ENCODE data around the gene ATXN1. TPM values are rescaled to one million over a fixed set of nuclear protein-coding genes. Genes with fewer than 3 reads are reported as not detected.
"Not testable (repeated sequence)": the region's sequence is repeated elsewhere in the genome, so short reads cannot be mapped to it uniquely, and the experiment has no call there.

Gene ATXN1
- total RNA-seq, 2 donors from 2014 or later = 121 to 135 TPM

DNA sequence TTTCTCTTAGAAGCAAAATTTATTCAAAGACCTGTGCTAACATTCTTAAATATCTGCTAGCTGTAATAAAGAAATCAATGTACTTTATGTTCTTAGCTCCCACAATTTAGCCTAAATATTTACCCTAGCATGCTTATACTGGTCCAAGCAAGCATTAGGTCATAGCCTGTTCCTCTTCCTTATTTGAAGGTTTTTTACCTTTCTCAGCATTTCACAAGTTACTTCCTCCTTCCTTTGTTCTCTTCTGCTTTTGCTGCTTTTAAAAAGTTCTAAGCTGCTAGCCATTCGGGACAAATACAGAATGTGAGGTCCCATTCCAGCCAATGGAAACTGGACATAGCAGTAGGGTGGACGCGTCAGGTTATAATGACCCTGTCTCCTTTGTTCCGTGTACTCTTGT is 354.7 kb downstream of the ATXN1 start:
- H3K4me1 Mint-ChIP-seq = peaks cover 36% of the 10 kb centered on the region
- not testable (repeated sequence) for H3K4me3 Mint-ChIP-seq; ATAC-seq; H3K27me3 Mint-ChIP-seq; H3K9me3 ChIP-seq (ENCODE audit: control insufficient read depth, low read length, poor library complexity, severe bottlenecking); DNase-seq; H3K36me3 Mint-ChIP-seq (ENCODE audit: low read depth)
- peak overlapping the region; percentile 69 for H3K27ac Mint-ChIP-seq

GRCh38 chr6:16405375-16405774 is 355.9 kb downstream of the ATXN1 start:
- no peaks in the 10 kb centered on the region for H3K27me3 Mint-ChIP-seq
- peaks cover 8% of the 10 kb centered on the region for H3K36me3 Mint-ChIP-seq (ENCODE audit: low read depth)
- DNase-seq (no peak), ATAC-seq (no peak)
- no peak overlapping the region for H3K27ac Mint-ChIP-seq
- H3K4me1 Mint-ChIP-seq = peaks cover 36% of the 10 kb centered on the region
- H3K9me3 ChIP-seq (ENCODE audit: control insufficient read depth, low read length, poor library complexity, severe bottlenecking) = no peaks in the 10 kb centered on the region
- no peak overlapping the region for H3K4me3 Mint-ChIP-seq

DNA sequence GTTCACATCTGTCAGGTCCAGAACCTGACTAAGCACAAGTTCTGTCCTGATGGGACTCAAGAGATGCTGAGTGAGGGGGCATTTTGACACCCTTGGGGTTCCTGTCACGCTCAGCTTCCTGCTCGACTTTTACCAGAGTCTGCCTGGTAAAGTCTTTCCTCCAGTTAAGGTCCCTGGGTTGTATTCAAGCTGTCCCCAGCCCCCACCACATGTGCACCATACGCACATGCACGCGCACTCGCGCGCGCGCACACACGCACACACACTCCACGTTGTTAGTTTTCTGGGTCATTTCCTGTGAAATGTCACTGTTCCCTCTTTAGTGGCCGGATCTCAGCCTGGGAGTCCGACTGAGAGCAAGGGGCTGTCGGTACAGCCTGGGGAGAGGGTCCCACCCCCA is 356.8 kb downstream of the ATXN1 start:
- peak; percentile 62 for ATAC-seq
- peak overlapping the region; percentile 57 for H3K27ac Mint-ChIP-seq
- no peak for DNase-seq

DNA sequence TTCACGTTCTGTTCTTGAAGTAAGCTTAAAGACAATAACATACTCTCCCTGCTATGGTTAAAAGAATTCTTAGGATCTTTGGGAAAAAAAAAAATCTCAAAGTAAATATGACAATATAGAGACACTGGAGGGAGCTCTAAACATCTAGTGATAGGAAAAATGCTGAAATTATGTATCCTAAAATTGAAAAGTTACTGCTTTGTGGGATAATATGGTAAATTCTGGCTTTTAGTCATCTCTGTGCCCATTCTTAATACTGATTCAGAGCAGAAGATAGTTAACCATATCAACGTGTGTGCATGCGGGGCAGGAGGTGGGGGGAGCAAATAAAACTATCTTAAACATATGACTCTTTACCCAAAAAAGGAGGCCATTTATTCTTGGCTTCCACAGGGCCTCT is 357.4 kb downstream of the ATXN1 start:
- H3K4me3 Mint-ChIP-seq = no peak overlapping the region
- peaks cover 29% of the 10 kb centered on the region for H3K4me1 Mint-ChIP-seq
- DNase-seq (no peak), ATAC-seq (no peak)
- H3K27ac Mint-ChIP-seq = peak overlapping the region; percentile 73
- H3K9me3 ChIP-seq (ENCODE audit: control insufficient read depth, low read length, poor library complexity, severe bottlenecking) = no peaks in the 10 kb centered on the region
- H3K36me3 Mint-ChIP-seq (ENCODE audit: low read depth) = peaks cover 8% of the 10 kb centered on the region
- H3K27me3 Mint-ChIP-seq = no peaks in the 10 kb centered on the region

More for the DNA sequence above, 356.8 kb downstream of the ATXN1 start:
- Mint-ChIP-seq H3K36me3 (ENCODE audit: low read depth) (peaks cover 8% of the 10 kb centered on the region), H3K27me3 (no peaks in the 10 kb centered on the region), H3K4me1 (peaks cover 29% of the 10 kb centered on the region), H3K4me3 (peak overlapping the region; percentile 68)
- no peaks in the 10 kb centered on the region for H3K9me3 ChIP-seq (ENCODE audit: control insufficient read depth, low read length, poor library complexity, severe bottlenecking)

DNA sequence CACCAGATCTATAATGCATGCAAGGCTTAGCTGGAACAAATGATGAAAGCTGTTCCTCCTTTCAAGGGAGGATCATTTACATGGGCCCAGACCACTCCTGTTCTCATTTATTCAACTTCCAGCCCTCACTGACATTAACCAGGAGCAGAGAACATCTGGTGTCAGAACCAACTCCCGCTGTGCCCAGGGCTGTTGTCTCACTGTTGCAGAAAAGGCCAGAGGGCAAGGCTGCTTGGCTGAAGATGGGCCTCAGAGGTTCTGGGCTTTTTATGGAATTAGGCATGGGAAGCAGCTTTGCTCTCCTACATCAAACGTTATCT is 358.7 kb downstream of the ATXN1 start:
- Mint-ChIP-seq H3K4me1 (peaks cover 25% of the 10 kb centered on the region), H3K27ac (no peak overlapping the region), H3K36me3 (ENCODE audit: low read depth) (peaks cover 8% of the 10 kb centered on the region), H3K27me3 (no peaks in the 10 kb centered on the region), H3K4me3 (no peak overlapping the region)
- no peaks in the 10 kb centered on the region for H3K9me3 ChIP-seq (ENCODE audit: control insufficient read depth, low read length, poor library complexity, severe bottlenecking)
- DNase-seq = no peak
- no peak for ATAC-seq

DNA sequence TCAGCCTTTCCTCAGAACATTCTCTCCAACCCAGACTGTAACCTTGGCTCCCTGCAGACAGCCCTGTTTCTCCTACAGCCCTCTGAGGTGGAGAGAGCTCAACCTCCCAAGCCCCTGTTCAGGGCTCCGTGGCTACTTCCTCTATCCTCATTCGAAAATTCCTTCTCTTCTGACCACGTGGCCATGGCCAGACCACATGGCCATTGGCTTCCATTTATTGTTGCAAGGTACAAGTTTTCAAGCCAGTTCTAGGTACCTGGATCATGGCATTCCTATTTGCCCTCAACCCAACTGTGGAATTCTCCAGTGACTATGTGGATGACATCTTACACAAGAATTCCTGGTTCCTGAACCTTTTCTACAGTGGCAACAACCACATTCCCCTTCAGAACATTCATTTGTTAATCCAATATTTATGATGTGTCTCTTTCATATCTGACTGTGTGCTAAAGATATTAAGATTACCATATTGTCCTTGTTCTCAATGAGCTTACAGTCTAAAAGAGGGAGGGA is 361.0 kb downstream of the ATXN1 start:
- peaks cover 8% of the 10 kb centered on the region for H3K36me3 Mint-ChIP-seq (ENCODE audit: low read depth)
- peak overlapping the region; percentile 32 for H3K27ac Mint-ChIP-seq
- peaks cover 18% of the 10 kb centered on the region for H3K4me1 Mint-ChIP-seq
- no peaks in the 10 kb centered on the region for H3K27me3 Mint-ChIP-seq
- no peak for DNase-seq
- no peaks in the 10 kb centered on the region for H3K9me3 ChIP-seq (ENCODE audit: control insufficient read depth, low read length, poor library complexity, severe bottlenecking)
- no peak for ATAC-seq
- no peak overlapping the region for H3K4me3 Mint-ChIP-seq

DNA sequence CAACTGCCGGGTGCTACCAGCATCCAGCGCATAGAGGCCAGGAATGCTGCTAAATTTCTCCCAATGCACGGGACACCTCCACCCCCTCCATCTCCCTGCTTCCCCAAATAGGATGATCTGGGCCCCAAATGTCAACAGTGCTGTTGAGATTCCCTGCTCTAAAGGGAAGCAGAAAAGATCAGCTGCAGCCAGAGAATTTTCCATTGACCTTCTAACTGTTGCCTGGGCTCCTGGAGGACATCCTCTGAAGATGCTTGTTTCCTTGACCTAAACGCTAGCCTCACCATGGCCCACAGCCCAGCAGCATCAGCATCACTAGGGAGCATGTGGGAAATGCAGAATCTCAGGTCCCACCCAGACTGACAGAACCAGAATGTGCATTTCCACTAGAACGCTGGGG is 361.6 kb downstream of the ATXN1 start:
- Mint-ChIP-seq H3K27ac (no peak overlapping the region), H3K36me3 (ENCODE audit: low read depth) (peaks cover 8% of the 10 kb centered on the region), H3K4me3 (no peak overlapping the region), H3K4me1 (peaks cover 12% of the 10 kb centered on the region), H3K27me3 (no peaks in the 10 kb centered on the region)
- no peak for ATAC-seq
- no peaks in the 10 kb centered on the region for H3K9me3 ChIP-seq (ENCODE audit: control insufficient read depth, low read length, poor library complexity, severe bottlenecking)
- no peak for DNase-seq

DNA sequence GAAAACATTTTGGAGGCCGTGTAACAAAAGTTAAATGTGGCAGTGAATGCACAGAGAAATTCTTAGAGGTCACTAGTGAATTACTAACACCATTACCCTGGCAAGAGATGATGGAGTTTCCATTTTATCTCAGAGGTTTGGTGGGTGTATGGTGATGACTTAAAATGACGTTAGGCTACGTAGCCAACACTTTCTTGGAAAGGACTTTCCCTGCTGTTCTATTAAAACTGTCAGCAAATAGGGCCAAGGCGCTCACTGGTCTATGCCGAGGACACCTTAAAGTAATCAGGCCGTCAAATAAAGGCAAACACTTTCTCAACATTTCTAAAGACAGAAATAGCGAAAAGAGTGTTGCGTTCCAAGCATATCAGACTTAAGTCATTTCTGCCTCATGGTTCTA is 362.1 kb downstream of the ATXN1 start:
- H3K9me3 ChIP-seq (ENCODE audit: control insufficient read depth, low read length, poor library complexity, severe bottlenecking) = no peaks in the 10 kb centered on the region
- DNase-seq (no peak), ATAC-seq (no peak)
- Mint-ChIP-seq H3K27ac (no peak overlapping the region), H3K27me3 (no peaks in the 10 kb centered on the region), H3K36me3 (ENCODE audit: low read depth) (peaks cover 8% of the 10 kb centered on the region), H3K4me1 (peaks cover 9% of the 10 kb centered on the region), H3K4me3 (no peak overlapping the region)

DNA sequence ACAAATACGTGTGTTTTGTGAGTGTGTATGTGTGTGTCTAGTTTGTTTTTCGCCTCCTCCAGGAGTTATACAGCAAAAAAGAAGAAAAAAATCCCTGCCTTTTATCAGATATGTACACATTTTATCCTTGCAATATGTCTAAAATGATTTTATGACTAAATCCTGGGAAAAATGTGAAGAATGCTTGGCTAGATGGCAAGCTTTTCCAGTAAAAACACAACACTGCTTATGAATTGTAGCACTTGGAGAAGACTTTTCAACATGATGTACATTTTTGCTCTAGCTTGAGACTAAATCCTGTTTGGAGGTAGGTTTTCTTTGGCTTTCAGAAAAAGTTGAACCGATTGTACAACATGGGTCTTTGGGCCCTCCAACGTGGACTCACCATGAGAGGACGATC is 362.7 kb downstream of the ATXN1 start:
- Mint-ChIP-seq H3K27me3 (no peaks in the 10 kb centered on the region), H3K27ac (no peak overlapping the region), H3K4me1 (peaks cover 4% of the 10 kb centered on the region)

DNA sequence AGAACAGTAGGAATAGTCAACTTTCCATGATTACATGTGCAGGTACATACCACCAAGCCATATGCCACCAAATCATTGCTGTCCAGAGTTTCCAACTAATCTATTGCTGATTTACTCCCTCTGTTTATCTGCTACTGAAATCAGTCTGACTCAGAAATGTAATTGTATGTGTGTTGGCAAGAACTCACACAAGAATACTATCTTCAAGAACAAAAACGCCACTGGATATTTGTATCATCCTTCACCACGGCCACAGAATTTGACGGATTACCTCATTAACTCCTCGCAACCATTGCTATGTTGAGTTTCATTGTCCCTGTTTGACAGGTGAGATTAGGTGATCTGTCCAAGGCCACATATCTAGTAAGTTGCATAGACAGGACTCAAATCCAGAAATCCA is 363.6 kb downstream of the ATXN1 start:
- H3K27ac Mint-ChIP-seq = no peak overlapping the region
- DNase-seq (no peak), ATAC-seq (no peak)
- H3K27me3 Mint-ChIP-seq = no peaks in the 10 kb centered on the region
- H3K4me1 Mint-ChIP-seq = peaks cover 4% of the 10 kb centered on the region
- H3K4me3 Mint-ChIP-seq = no peak overlapping the region
- no peaks in the 10 kb centered on the region for H3K9me3 ChIP-seq (ENCODE audit: control insufficient read depth, low read length, poor library complexity, severe bottlenecking)
- H3K36me3 Mint-ChIP-seq (ENCODE audit: low read depth) = peaks cover 3% of the 10 kb centered on the region

More for the DNA sequence above, 362.7 kb downstream of the ATXN1 start:
- ATAC-seq (no peak), DNase-seq (no peak)
- H3K9me3 ChIP-seq (ENCODE audit: control insufficient read depth, low read length, poor library complexity, severe bottlenecking) = no peaks in the 10 kb centered on the region
- peaks cover 4% of the 10 kb centered on the region for H3K36me3 Mint-ChIP-seq (ENCODE audit: low read depth)
- H3K4me3 Mint-ChIP-seq = no peak overlapping the region

DNA sequence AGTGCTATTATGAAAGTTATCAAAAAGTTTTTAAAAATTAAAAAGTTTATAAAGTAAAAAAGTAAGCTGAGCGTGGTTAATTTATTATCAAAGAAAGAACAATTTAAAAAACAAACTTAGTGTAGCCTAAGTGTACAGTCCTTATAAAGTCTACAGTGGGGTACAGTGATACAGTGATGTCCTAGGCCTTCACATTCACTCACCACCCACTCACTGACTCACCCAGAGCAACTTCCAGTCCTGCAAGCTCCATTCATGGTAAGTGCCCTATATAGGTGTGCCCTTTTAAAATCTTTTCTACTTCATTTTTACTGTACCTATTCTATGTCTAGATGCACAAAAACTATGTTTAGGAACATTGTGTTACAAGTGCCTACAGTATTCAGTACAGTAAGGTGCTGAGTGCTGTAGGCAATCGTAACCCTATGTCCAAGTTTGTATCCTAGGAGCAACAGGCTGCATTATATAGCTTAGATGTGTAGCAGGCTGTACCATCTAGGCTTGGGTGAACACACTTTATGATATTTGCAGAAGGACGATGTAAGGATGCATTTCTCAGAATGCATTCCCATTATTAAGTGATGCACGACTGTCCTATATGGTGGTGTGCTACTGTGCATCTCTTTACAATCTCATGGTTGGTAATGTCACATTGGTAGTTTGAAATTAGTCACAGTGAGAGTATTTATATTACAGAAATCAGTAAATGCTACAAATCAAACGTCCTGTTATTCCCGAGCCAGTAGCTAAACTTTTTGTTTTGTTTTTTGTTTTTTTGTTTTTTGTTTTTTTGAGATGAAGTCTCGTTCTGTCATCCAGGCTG is 364.6 kb downstream of the ATXN1 start:
- Mint-ChIP-seq H3K4me3 (no peak overlapping the region), H3K36me3 (ENCODE audit: low read depth) (no peaks in the 10 kb centered on the region), H3K27me3 (no peaks in the 10 kb centered on the region), H3K4me1 (no peaks in the 10 kb centered on the region), H3K27ac (no peak overlapping the region)
- ATAC-seq = no peak
- H3K9me3 ChIP-seq (ENCODE audit: control insufficient read depth, low read length, poor library complexity, severe bottlenecking) = no peaks in the 10 kb centered on the region
- no peak for DNase-seq

DNA sequence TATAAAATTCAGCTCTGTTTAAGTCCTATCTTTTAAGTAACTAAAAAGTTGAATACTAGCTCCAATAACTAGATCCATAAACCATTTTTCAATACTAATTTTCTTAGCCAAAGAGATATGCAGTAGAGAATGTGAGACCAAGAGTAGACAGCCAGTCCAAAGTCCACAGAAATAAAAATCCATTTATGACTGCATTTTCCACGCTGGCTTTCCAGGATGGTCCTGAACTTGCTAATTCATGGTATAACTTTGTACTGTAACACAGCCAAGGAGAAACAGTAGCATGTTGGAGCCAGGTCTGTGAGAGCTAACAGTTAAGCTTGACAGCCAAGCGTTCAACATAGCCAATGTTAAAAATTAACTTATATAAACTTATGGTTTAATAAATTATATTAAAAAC is 366.6 kb downstream of the ATXN1 start:
- H3K36me3 Mint-ChIP-seq (ENCODE audit: low read depth) = peaks cover 2% of the 10 kb centered on the region
- H3K4me3 Mint-ChIP-seq = no peak overlapping the region
- no peak for DNase-seq
- no peak for ATAC-seq
- no peaks in the 10 kb centered on the region for H3K27me3 Mint-ChIP-seq
- no peaks in the 10 kb centered on the region for H3K4me1 Mint-ChIP-seq
- no peaks in the 10 kb centered on the region for H3K9me3 ChIP-seq (ENCODE audit: control insufficient read depth, low read length, poor library complexity, severe bottlenecking)
- H3K27ac Mint-ChIP-seq = no peak overlapping the region

GRCh38 chr6:16393326-16393725 is 367.9 kb downstream of the ATXN1 start:
- H3K27me3 Mint-ChIP-seq = no peaks in the 10 kb centered on the region
- DNase-seq = no peak

GRCh38 chr6:16392010-16392409 is 369.2 kb downstream of the ATXN1 start:
- ATAC-seq (no peak), DNase-seq (no peak)
- Mint-ChIP-seq H3K4me3 (no peak overlapping the region), H3K4me1 (peaks cover 3% of the 10 kb centered on the region), H3K27me3 (no peaks in the 10 kb centered on the region), H3K36me3 (ENCODE audit: low read depth) (peaks cover 2% of the 10 kb centered on the region), H3K27ac (no peak overlapping the region)
- no peaks in the 10 kb centered on the region for H3K9me3 ChIP-seq (ENCODE audit: control insufficient read depth, low read length, poor library complexity, severe bottlenecking)

More at GRCh38 chr6:16393326-16393725, 367.9 kb downstream of the ATXN1 start:
- ATAC-seq = no peak
- no peak overlapping the region for H3K4me3 Mint-ChIP-seq
- H3K36me3 Mint-ChIP-seq (ENCODE audit: low read depth) = peaks cover 2% of the 10 kb centered on the region
- no peaks in the 10 kb centered on the region for H3K9me3 ChIP-seq (ENCODE audit: control insufficient read depth, low read length, poor library complexity, severe bottlenecking)
- H3K27ac Mint-ChIP-seq = no peak overlapping the region
- H3K4me1 Mint-ChIP-seq = no peaks in the 10 kb centered on the region
